Muscle layer of duodenum (tissue), 2 donors: ENCODE data around the gene POLA1.

Experiments used
- H3K27ac ChIP-seq: one replicate; pipeline ENCODE4 v1.7.0; 2013; ENCODE audit warnings: mild to moderate bottlenecking, low read length
- H3K27me3 ChIP-seq: one replicate; pipeline ENCODE4 v1.7.0; 2013; ENCODE audit warnings: low read depth, mild to moderate bottlenecking, control low read depth, low read length
- H3K36me3 ChIP-seq, 2 donors: one replicate each; pipeline ENCODE4 v1.7.0; 2013; ENCODE audit warnings: low read length in 2 of 2, control low read depth in 1 of 2, mild to moderate bottlenecking in 1 of 2; ENCODE audit not compliant: insufficient read depth in 2 of 2, control insufficient read depth in 1 of 2
- H3K4me1 ChIP-seq, 2 donors: one replicate each; pipeline ENCODE4 v1.7.0; 2013; ENCODE audit warnings: low read length in 2 of 2, mild to moderate bottlenecking in 2 of 2, control low read depth in 1 of 2, moderate library complexity in 1 of 2; ENCODE audit not compliant: insufficient read depth in 2 of 2, control insufficient read depth in 1 of 2
- H3K4me3 ChIP-seq, 2 donors: one replicate each; pipeline ENCODE4 v1.7.0; 2013; ENCODE audit warnings: low read length in 2 of 2, low read depth in 1 of 2, mild to moderate bottlenecking in 1 of 2
- H3K9me3 ChIP-seq, 2 donors: one replicate each; pipeline ENCODE4 v1.7.0; 2013; ENCODE audit warnings: low read length in 2 of 2, control low read depth in 1 of 2, mild to moderate bottlenecking in 1 of 2; ENCODE audit not compliant: control insufficient read depth in 1 of 2
- donor health status: healthy.

Gene POLA1

GRCh38 chrX:24702362-24703184 lies 8.9 kb downstream of the POLA1 start:
- Histone ChIP-seq H3K36me3 (peaks cover 4 to 28% of the 10 kb centered on the region in 2 donors), H3K4me1 (no peaks in the 10 kb centered on the region), H3K4me3 (no peak overlapping the region), H3K27me3 (no peaks in the 10 kb centered on the region), H3K27ac (no peak overlapping the region), H3K9me3 (no peaks in the 10 kb centered on the region)

- H3K4me1 ChIP-seq: no peaks in the 10 kb centered on the region
- H3K36me3 ChIP-seq: peaks cover 4 to 28% of the 10 kb centered on the region in 2 donors
- no peaks in the 10 kb centered on the region for H3K9me3 ChIP-seq
These were observed 9.4 kb downstream of the POLA1 start for GRCh38 chrX:24703185-24703494.

GRCh38 chrX:24718771-24719170 lies 25.1 kb downstream of the POLA1 start:
- H3K9me3 ChIP-seq: no peaks in the 10 kb centered on the region
- no peaks in the 10 kb centered on the region for H3K27me3 ChIP-seq
- no peaks in the 10 kb centered on the region for H3K4me1 ChIP-seq
- H3K36me3 ChIP-seq: peaks cover 10 to 16% of the 10 kb centered on the region in 2 donors
- H3K27ac ChIP-seq: no peak overlapping the region
- H3K4me3 ChIP-seq: no peak overlapping the region

More at GRCh38 chrX:24703185-24703494, 9.4 kb downstream of the POLA1 start:
- Histone ChIP-seq H3K27ac (no peak overlapping the region), H3K4me3 (no peak overlapping the region), H3K27me3 (no peaks in the 10 kb centered on the region)

- Histone ChIP-seq H3K36me3 (peaks cover 10 to 16% of the 10 kb centered on the region in 2 donors), H3K9me3 (no peaks in the 10 kb centered on the region), H3K4me3 (no peak overlapping the region), H3K4me1 (no peaks in the 10 kb centered on the region), H3K27ac (no peak overlapping the region), H3K27me3 (no peaks in the 10 kb centered on the region)
These were observed 26.3 kb downstream of the POLA1 start for GRCh38 chrX:24720036-24720435.

GRCh38 chrX:24728530-24728929 lies 34.8 kb downstream of the POLA1 start:
- H3K27me3 ChIP-seq: no peaks in the 10 kb centered on the region
- H3K9me3 ChIP-seq: no peaks in the 10 kb centered on the region
- H3K4me3 ChIP-seq: no peak overlapping the region
- peaks cover 0 to 6% of the 10 kb centered on the region in 2 donors for H3K36me3 ChIP-seq
- H3K4me1 ChIP-seq: peaks cover 0 to 3% of the 10 kb centered on the region in 2 donors
- no peak overlapping the region for H3K27ac ChIP-seq

GRCh38 chrX:24732766-24733500 lies 39.2 kb downstream of the POLA1 start:
- no peak overlapping the region for H3K27ac ChIP-seq
- H3K4me3 ChIP-seq: no peak overlapping the region
- peaks cover 0 to 6% of the 10 kb centered on the region in 2 donors for H3K36me3 ChIP-seq
- no peaks in the 10 kb centered on the region for H3K9me3 ChIP-seq
- H3K27me3 ChIP-seq: no peaks in the 10 kb centered on the region
- peaks cover 0 to 3% of the 10 kb centered on the region in 2 donors for H3K4me1 ChIP-seq

- no peak overlapping the region for H3K27ac ChIP-seq
- no peak overlapping the region for H3K4me3 ChIP-seq
- no peaks in the 10 kb centered on the region for H3K27me3 ChIP-seq
- no peaks in the 10 kb centered on the region for H3K9me3 ChIP-seq
- no peaks in the 10 kb centered on the region for H3K4me1 ChIP-seq
- no peaks in the 10 kb centered on the region for H3K36me3 ChIP-seq
These were observed 47.6 kb downstream of the POLA1 start for GRCh38 chrX:24741330-24741729.

- Histone ChIP-seq H3K4me1 (no peaks in the 10 kb centered on the region), H3K27ac (no peak overlapping the region), H3K36me3 (peaks cover 0 to 4% of the 10 kb centered on the region in 2 donors), H3K4me3 (no peak overlapping the region), H3K27me3 (no peaks in the 10 kb centered on the region), H3K9me3 (no peaks in the 10 kb centered on the region)
These were observed 54.5 kb downstream of the POLA1 start for GRCh38 chrX:24748196-24748595.

- no peak overlapping the region for H3K4me3 ChIP-seq
- H3K9me3 ChIP-seq: no peaks in the 10 kb centered on the region
- no peak overlapping the region for H3K27ac ChIP-seq
- no peaks in the 10 kb centered on the region for H3K27me3 ChIP-seq
- no peaks in the 10 kb centered on the region for H3K36me3 ChIP-seq
- H3K4me1 ChIP-seq: no peaks in the 10 kb centered on the region
These were observed 66.1 kb downstream of the POLA1 start for GRCh38 chrX:24759786-24760185.

GRCh38 chrX:24760363-24761000 lies 66.8 kb downstream of the POLA1 start:
- no peak overlapping the region for H3K4me3 ChIP-seq
- no peaks in the 10 kb centered on the region for H3K9me3 ChIP-seq
- no peaks in the 10 kb centered on the region for H3K27me3 ChIP-seq
- H3K27ac ChIP-seq: no peak overlapping the region
- no peaks in the 10 kb centered on the region for H3K36me3 ChIP-seq
- H3K4me1 ChIP-seq: no peaks in the 10 kb centered on the region

GRCh38 chrX:24761306-24761705 lies 67.6 kb downstream of the POLA1 start:
- Histone ChIP-seq H3K27me3 (no peaks in the 10 kb centered on the region), H3K4me3 (no peak overlapping the region), H3K4me1 (no peaks in the 10 kb centered on the region), H3K9me3 (no peaks in the 10 kb centered on the region), H3K36me3 (peaks cover 0 to 5% of the 10 kb centered on the region in 2 donors), H3K27ac (no peak overlapping the region)
